HepG2 (cell line): ENCODE measurements around the gene PCLO. TPM values are rescaled to one million over a fixed set of nuclear protein-coding genes. Genes with fewer than 3 reads are reported as not detected.

Experiments
- ATAC-seq: fragments of 200-7000 bp; cut with Tn5 transposase; 3 replicates; pipeline ENCODE4 v1.9.1; 2020; ENCODE audit warnings: mild to moderate bottlenecking, moderate library complexity
- BruUV-seq: library from RNA; stranded (reverse); fragments of 400-500 nt; replicated peaks from 2 replicates; lab custom pipeline; 2021; lab: Mats Ljungman, UMichigan
- CTCF ChIA-PET: fragments of 300-600 bp; formaldehyde crosslinking; extraction: SDS; loops from one replicate; lab custom pipeline; 2021; ENCODE audit warnings: low total read pairs, inconsistent platforms, low intra/inter-chr PET ratio; lab: Yijun Ruan, JAX
- POLR2A ChIA-PET: fragments of 350-600 bp; sonication (Branson Sonifier 250); formaldehyde crosslinking; loops from one replicate; lab custom pipeline; 2020; ENCODE audit warnings: antibody characterized with exemption, inconsistent platforms; lab: Yijun Ruan, JAX
- DNase-seq: peaks from one replicate; pipeline ENCODE4 v3.0.0-alpha.2; 2015; ENCODE audit warnings: low spot score
- FAIRE-seq: peaks from 3 replicates; lab custom pipeline; 2011; peaks lifted over from hg19 to GRCh38; lab: Jason Lieb, UNC
- H2AFZ ChIP-seq: one replicate; pipeline ENCODE4 v1.6.1; 2011; ENCODE audit warnings: low read length, inconsistent platforms
- H3K27ac ChIP-seq: fragments of 300-600 bp; 3 replicates; pipeline ENCODE4 v1.8.0; 2011; ENCODE audit warnings: mixed run types, mild to moderate bottlenecking, mixed read lengths, low read length, inconsistent platforms; ENCODE audit not compliant: insufficient read depth; ENCODE audit errors: extremely low read length
- H3K27me3 ChIP-seq, 2 experiments: fragments of 200-600 bp in 1 of 2; 2 replicates in 1 of 2; 3 replicates in 1 of 2; pipeline versions ENCODE4 v1.6.0 to v1.8.0; 2011; ENCODE audit warnings: low read length in 2 of 2, mild to moderate bottlenecking in 2 of 2, moderate library complexity in 2 of 2, inconsistent platforms in 1 of 2; ENCODE audit not compliant: insufficient read depth in 2 of 2, control insufficient read depth in 1 of 2
- H3K36me3 ChIP-seq, 2 experiments: fragments of 200-600 bp in 1 of 2; replicated peaks in 1 of 2; 2 replicates in 1 of 2; 3 replicates in 1 of 2; pipeline versions ENCODE4 v1.5.1 to v1.8.0; 2011; ENCODE audit warnings: low read length in 2 of 2, inconsistent platforms in 1 of 2; ENCODE audit not compliant: insufficient read depth in 2 of 2, control insufficient read depth in 1 of 2
- H3K4me1 ChIP-seq: 2 replicates; pipeline ENCODE4 v1.5.1; 2012; ENCODE audit warnings: low read length, inconsistent platforms; ENCODE audit not compliant: insufficient read depth
- H3K4me2 ChIP-seq: 2 replicates; pipeline ENCODE4 v1.6.0; 2011; ENCODE audit warnings: low read depth, low read length, inconsistent platforms
- H3K4me3 ChIP-seq, 3 experiments: fragments of 200-600 bp in 1 of 3; sonication (generic), shearing (Covaris generic) in 1 of 3; replicated peaks in 1 of 3; 2 replicates each; pipeline ENCODE4 v1.5.1; 2011 to 2016; ENCODE audit warnings: low read length in 3 of 3, inconsistent platforms in 2 of 3, low read depth in 2 of 3, mild to moderate bottlenecking in 2 of 3, control low read depth in 1 of 3, mixed read lengths in 1 of 3; ENCODE audit not compliant: insufficient read depth in 1 of 3
- H3K79me2 ChIP-seq: one replicate; pipeline ENCODE4 v1.6.1; 2011; ENCODE audit warnings: low read length, inconsistent platforms; ENCODE audit not compliant: insufficient read depth
- H3K9ac ChIP-seq: 2 replicates; pipeline ENCODE4 v1.6.0; 2011; ENCODE audit warnings: mild to moderate bottlenecking, low read depth, low read length, inconsistent platforms; ENCODE audit not compliant: insufficient read depth
- H3K9me3 ChIP-seq: 2 replicates; pipeline ENCODE4 v1.5.1; 2012; ENCODE audit warnings: mild to moderate bottlenecking, low read length
- H4K20me1 ChIP-seq: 2 replicates; pipeline ENCODE4 v1.6.0; 2011; ENCODE audit warnings: inconsistent platforms, mild to moderate bottlenecking, low read length, moderate library complexity; ENCODE audit not compliant: insufficient read depth
- HNRNPH1 ChIP-seq: fragments of 200-400 bp; formaldehyde crosslinking; optimal IDR thresholded peaks from 2 replicates; pipeline ENCODE3; 2017; ENCODE audit warnings: mild to moderate bottlenecking, low read depth, low read length
- MAFF ChIP-seq: IDR thresholded peaks from 2 replicates; pipeline ENCODE4 v1.6.1; 2011; ENCODE audit warnings: low read depth, low read length, improper control_type of control experiment
- MAFK ChIP-seq, 2 experiments: IDR thresholded peaks in 1 of 2; conservative IDR thresholded peaks in 1 of 2; 2 replicates each; pipeline ENCODE4 v1.6.1; 2011; ENCODE audit warnings: improper control_type of control experiment in 2 of 2, low read length in 2 of 2
- PRDM10 ChIP-seq: sonication (generic); formaldehyde crosslinking; IDR thresholded peaks from 2 replicates; pipeline ENCODE4 v1.4.0; 2020; ENCODE audit warnings: low read depth, missing genetic modification reagents
- THRA ChIP-seq: sonication (generic); formaldehyde crosslinking; IDR thresholded peaks from 2 replicates; pipeline ENCODE4 v1.4.0; 2020; ENCODE audit warnings: missing genetic modification reagents, borderline replicate concordance
- ZIK1 ChIP-seq: sonication (generic); formaldehyde crosslinking; IDR thresholded peaks from 2 replicates; pipeline ENCODE4 v1.5.0; 2020; ENCODE audit warnings: mild to moderate bottlenecking, low read depth, missing genetic modification reagents, borderline replicate concordance
- ZMYM3 ChIP-seq: sonication (generic); formaldehyde crosslinking; IDR thresholded peaks from 2 replicates; pipeline ENCODE4 v1.5.1; 2020; ENCODE audit warnings: mild to moderate bottlenecking, missing genetic modification reagents
- ZNF274 ChIP-seq: sonication (generic); formaldehyde crosslinking; IDR thresholded peaks from 2 replicates; pipeline ENCODE4 v1.5.1; 2020; ENCODE audit warnings: mild to moderate bottlenecking, missing genetic modification reagents
- ZNF460 ChIP-seq: sonication (generic); formaldehyde crosslinking; IDR thresholded peaks from 2 replicates; pipeline ENCODE4 v1.5.1; 2020; ENCODE audit warnings: missing genetic modification reagents, mild to moderate bottlenecking, borderline replicate concordance
- WGBS: methylation state at CpG from one replicate; pipeline ENCODE4 v1.1.6; 2017; ENCODE audit warnings: low lambda C conversion rate; 5-methylcytosine and 5-hydroxymethylcytosine counted together
- in situ Hi-C: cut with HindIII; loops from 2 replicates; pipeline ENCODE4 v1.10.0; 2017; ENCODE audit warnings: low pct_unique_long_range_greater_than_20kb; ENCODE audit not compliant: extremely low pct_ligation_motif_present
- intact Hi-C: fragments of 100-400 bp; cut with micrococcal nuclease; formaldehyde crosslinking; loops from one replicate; pipeline ENCODE4 v1.10.0; 2022; ENCODE audit not compliant: unreplicated experiment
- polyA plus RNA-seq, 8 experiments: library from polyadenylated mRNA; depleted of rRNA in 3 of 8; stranded (reverse) in 7 of 8; unstranded in 1 of 8; fragments of >200 nt; fragmentation: Illumina TruSeq in 4 of 8; extraction: Trizol in 4 of 8; gene quantifications; 2 replicates each; pipeline versions ENCODE4 v1.2.1 to v1.2.3, GENCODE V29; 2011 to 2016; ENCODE audit warnings: low read depth in 4 of 8, missing spikeins in 1 of 8, mixed read lengths in 1 of 8; ENCODE audit not compliant: insufficient read depth in 1 of 8
- total RNA-seq, 5 experiments: library from RNA; depleted of rRNA; stranded (reverse); fragments of >200 nt; fragmentation: Illumina TruSeq; extraction: Trizol; gene quantifications; 2 replicates each; pipeline ENCODE4 v1.2.3, GENCODE V29; 2016; ENCODE audit warnings: low read depth in 1 of 5

The PCLO gene
- total and polyA plus RNA-seq, 2 of the 13 experiments (the other 11 are each of a cell fraction or from before 2014, with no cell fraction given) = 0.07 to 0.29 TPM

- no peaks in the 10 kb centered on the region for H3K4me1 ChIP-seq
- no peaks in the 10 kb centered on the region for H3K9me3 ChIP-seq
- no peak for ATAC-seq
- 89% methylated on average over 1 of the region's 1 CpG for WGBS
- in situ Hi-C loops = no loop called here
- TF ChIP-seq MAFK (conservative IDR thresholded peaks at IDR 0.05 in 1 of 2, IDR thresholded peaks at IDR 0.05 in 1 of 2; ENCODE audit: low read length in 2 of 2) (no peak), ZMYM3 (CRISPR knock-in tag) (no peak), PRDM10 (CRISPR knock-in tag) (no peak)
- TF ChIP-seq, all 625 proteins: peak for 0
- Histone ChIP-seq H3K36me3 (no peaks in the 10 kb centered on the region), H3K79me2 (no peaks in the 10 kb centered on the region), H2AFZ (no peak overlapping the region), H3K27ac (no peak overlapping the region), H3K9ac (no peak overlapping the region), H3K4me3 (no peak overlapping the region), H4K20me1 (no peaks in the 10 kb centered on the region), H3K27me3 (no peaks in the 10 kb centered on the region), H3K4me2 (no peak overlapping the region)
- intact Hi-C loops = no loop called here
- DNase-seq = no peak
- ChIA-PET POLR2A (no interaction called here), CTCF (no interaction called here)
- FAIRE-seq = no peak
- no TSS peak for BruUV-seq
These were observed 38.7 kb upstream of the PCLO start for GRCh38 chr7:83201355-83201754.

- Histone ChIP-seq H3K36me3 (no peaks in the 10 kb centered on the region), H3K27me3 (no peaks in the 10 kb centered on the region), H3K9me3 (no peaks in the 10 kb centered on the region), H2AFZ (no peak overlapping the region), H3K79me2 (no peaks in the 10 kb centered on the region), H4K20me1 (no peaks in the 10 kb centered on the region), H3K4me2 (no peak overlapping the region), H3K4me3 (no peak overlapping the region), H3K4me1 (no peaks in the 10 kb centered on the region), H3K9ac (no peak overlapping the region), H3K27ac (no peak overlapping the region)
- ATAC-seq (no peak), FAIRE-seq (no peak), DNase-seq (no peak)
- ChIA-PET POLR2A (no interaction called here), CTCF (no interaction called here)
- intact Hi-C loops = no loop called here
- in situ Hi-C loops = no loop called here
- no TSS peak for BruUV-seq
- TF ChIP-seq ZNF460 (CRISPR knock-in tag) (no peak), HNRNPH1 (no peak), ZIK1 (CRISPR knock-in tag) (no peak), MAFF (peak; percentile 88), THRA (no peak), MAFK (conservative IDR thresholded peaks at IDR 0.05 in 1 of 2, IDR thresholded peaks at IDR 0.05 in 1 of 2; ENCODE audit: low read length in 2 of 2) (peak; percentile 89 to 93), ZNF274 (CRISPR knock-in tag) (no peak)
These were observed 28.1 kb upstream of the PCLO start for GRCh38 chr7:83190659-83191389.
